ENCODE results near the gene CIT. TPM values are rescaled to one million over a fixed set of nuclear protein-coding genes. Genes with fewer than 3 reads are reported as not detected.

The CIT gene
- total RNA-seq, 1 donor from 2014 or later: 53.5 TPM

DNA sequence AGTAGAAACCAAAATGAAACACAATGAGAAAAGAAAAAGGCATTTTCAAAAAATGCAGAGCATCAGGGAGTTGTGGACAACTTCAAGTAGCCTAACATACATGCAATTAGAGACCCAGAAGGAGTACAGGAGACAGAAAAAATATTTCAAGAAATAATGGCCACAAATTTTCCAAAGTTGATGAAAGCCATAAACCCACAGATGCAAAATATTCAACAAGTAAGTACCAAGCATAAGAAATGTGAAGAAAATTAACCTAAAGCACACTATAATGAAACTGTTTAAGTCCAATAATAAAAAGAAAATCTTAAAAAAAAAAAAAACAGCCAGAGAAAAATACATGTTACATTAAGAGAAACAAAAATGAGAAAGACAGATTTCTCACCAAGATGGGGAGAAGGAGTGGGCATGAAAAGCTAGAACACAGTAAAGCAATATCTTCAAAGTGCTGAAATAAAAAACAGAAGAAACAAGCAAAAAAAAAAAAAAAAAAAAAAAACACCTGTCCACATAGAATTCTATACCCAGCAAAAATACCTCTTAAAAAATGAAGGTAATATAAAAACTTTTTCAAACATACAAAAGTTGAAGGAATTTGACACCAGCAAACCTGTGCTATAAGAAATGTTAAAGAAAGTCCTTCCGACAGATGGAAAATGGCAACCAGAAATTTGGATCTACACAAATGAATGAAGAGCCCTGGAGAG is 132.1 kb downstream of the CIT start:
- H3K27me3 Mint-ChIP-seq (ENCODE audit: low read depth): no peaks in the 10 kb centered on the region
- no peak overlapping the region for H3K4me3 Mint-ChIP-seq (ENCODE audit: low read depth)
- no peaks in the 10 kb centered on the region for H3K4me1 Mint-ChIP-seq (ENCODE audit: low read depth)
- H3K36me3 Mint-ChIP-seq (ENCODE audit: low read depth): peaks cover 79% of the 10 kb centered on the region
- intact Hi-C loops (cut with micrococcal nuclease): no loop called here
- H3K9me3 Mint-ChIP-seq: peaks cover 29% of the 10 kb centered on the region
- DNase-seq (ENCODE audit: low spot score): no peak
- H3K27ac Mint-ChIP-seq: no peak overlapping the region

DNA sequence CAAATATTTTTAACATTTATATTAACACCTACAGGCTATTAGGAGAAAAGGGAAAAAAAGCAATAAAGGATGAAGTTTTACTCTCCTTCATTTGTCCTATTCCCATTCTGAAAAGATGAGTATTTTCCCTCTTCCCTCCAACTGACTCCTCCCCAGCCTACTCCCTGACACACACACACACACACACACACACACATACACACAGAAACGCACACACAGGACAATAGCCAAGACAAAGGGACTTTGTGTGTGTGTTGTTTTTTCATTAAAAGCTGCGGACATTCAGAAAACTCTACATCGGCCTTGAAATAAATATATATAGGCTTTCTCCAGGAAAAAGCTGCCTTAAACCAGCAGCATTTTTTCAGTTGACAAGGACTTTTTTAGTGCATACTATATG is 134.4 kb downstream of the CIT start:
- no peak for DNase-seq (ENCODE audit: low spot score)
- Mint-ChIP-seq H3K36me3 (ENCODE audit: low read depth) (peaks cover 72% of the 10 kb centered on the region), H3K27ac (no peak overlapping the region), H3K4me3 (ENCODE audit: low read depth) (no peak overlapping the region), H3K27me3 (ENCODE audit: low read depth) (no peaks in the 10 kb centered on the region), H3K4me1 (ENCODE audit: low read depth) (peaks cover 3% of the 10 kb centered on the region), H3K9me3 (peaks cover 29% of the 10 kb centered on the region)
- intact Hi-C loops (cut with micrococcal nuclease): no loop called here

DNA sequence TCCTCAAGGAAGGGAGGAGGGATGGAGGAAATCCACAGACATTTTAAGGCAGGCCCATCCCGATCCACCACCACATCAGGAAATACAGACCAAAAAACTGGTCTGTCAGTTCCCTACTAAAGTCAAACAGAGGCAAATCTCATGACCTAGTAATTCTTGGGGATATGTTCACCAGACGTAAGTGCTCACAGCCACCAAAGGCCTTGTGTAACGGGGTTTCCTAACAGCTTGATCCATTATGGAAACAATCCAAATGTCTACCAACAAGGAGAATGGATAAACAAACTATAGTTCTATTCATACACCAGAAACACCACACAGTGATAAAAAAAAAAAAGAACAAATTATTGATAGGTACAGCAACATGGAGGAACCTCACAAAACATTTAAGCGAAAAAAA is 136.3 kb downstream of the CIT start:
- intact Hi-C loops (cut with micrococcal nuclease): no loop called here
- no peaks in the 10 kb centered on the region for H3K27me3 Mint-ChIP-seq (ENCODE audit: low read depth)
- no peak overlapping the region for H3K4me3 Mint-ChIP-seq (ENCODE audit: low read depth)
- peaks cover 18% of the 10 kb centered on the region for H3K9me3 Mint-ChIP-seq
- no peak overlapping the region for H3K27ac Mint-ChIP-seq
- peaks cover 62% of the 10 kb centered on the region for H3K36me3 Mint-ChIP-seq (ENCODE audit: low read depth)
- DNase-seq (ENCODE audit: low spot score): no peak
- H3K4me1 Mint-ChIP-seq (ENCODE audit: low read depth): peaks cover 3% of the 10 kb centered on the region

DNA sequence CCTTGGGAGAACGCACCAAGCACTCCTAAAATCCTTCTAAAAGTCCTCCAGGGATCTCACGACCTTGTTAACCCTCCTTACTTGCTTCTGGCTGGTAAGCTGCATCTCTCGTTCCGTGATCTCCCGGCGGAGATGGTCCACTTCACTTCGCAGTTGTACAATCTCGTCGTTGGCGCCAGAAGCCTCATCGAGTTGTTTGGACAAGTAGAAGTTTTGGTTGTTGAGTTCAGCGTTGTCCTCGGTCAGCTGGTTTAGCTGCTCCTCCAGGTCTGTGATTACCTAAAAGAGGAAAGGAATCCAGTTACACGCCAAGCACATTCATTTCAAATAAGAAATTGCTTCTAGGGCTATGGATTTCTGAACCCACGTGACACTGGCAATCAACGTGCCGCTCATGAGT is 142.0 kb downstream of the CIT start:
- H3K9me3 Mint-ChIP-seq: no peaks in the 10 kb centered on the region
- H3K27me3 Mint-ChIP-seq (ENCODE audit: low read depth): no peaks in the 10 kb centered on the region
- H3K4me3 Mint-ChIP-seq (ENCODE audit: low read depth): no peak overlapping the region
- no peak overlapping the region for H3K27ac Mint-ChIP-seq
- peaks cover 44% of the 10 kb centered on the region for H3K36me3 Mint-ChIP-seq (ENCODE audit: low read depth)
- peaks cover 7% of the 10 kb centered on the region for H3K4me1 Mint-ChIP-seq (ENCODE audit: low read depth)
- DNase-seq (ENCODE audit: low spot score): no peak
- intact Hi-C loops (cut with micrococcal nuclease): no loop called here

DNA sequence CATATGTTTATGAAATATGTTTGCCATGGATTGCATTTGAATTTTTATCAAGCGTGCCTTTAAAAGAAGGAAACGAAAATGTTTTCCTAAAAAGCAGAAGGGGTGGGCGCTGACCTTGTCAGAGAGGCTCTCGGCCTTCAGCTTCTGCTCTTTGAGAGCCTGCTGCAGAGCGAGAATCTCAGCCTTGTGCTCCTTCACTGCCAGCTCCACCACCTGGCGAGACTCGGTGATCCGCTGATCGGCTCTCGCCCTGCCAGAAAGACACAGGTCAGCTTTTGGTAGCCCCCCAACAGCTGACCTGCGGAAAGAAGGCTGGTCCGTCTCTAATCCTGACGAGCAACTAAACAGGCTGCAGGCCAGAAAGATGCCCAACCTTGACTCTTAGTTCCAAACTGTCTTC is 146.7 kb downstream of the CIT start:
- Mint-ChIP-seq H3K9me3 (no peaks in the 10 kb centered on the region), H3K4me1 (ENCODE audit: low read depth) (peaks cover 5% of the 10 kb centered on the region), H3K36me3 (ENCODE audit: low read depth) (peaks cover 47% of the 10 kb centered on the region), H3K27me3 (ENCODE audit: low read depth) (no peaks in the 10 kb centered on the region), H3K4me3 (ENCODE audit: low read depth) (no peak overlapping the region), H3K27ac (no peak overlapping the region)
- DNase-seq (ENCODE audit: low spot score): no peak
- intact Hi-C loops (cut with micrococcal nuclease): no loop called here

DNA sequence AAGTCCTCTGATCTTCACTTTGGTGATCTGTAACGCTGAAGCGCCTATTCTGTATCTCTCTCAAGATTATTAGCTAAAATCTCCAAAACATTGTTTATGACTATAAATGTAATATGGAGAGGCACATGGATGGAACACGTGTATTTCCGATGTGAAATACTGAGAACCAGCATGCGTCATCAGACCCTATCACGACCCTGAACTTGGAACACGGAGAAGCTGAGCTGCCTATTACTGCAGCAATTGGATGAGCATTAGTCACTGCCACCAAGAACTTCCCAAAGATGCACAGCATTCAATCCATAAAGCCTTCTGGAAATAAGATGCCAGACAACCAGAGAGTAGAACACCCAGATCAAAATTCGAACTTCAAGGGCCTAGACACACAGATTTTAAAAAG is 147.2 kb downstream of the CIT start:
- Mint-ChIP-seq H3K4me3 (ENCODE audit: low read depth) (no peak overlapping the region), H3K4me1 (ENCODE audit: low read depth) (peaks cover 5% of the 10 kb centered on the region), H3K27me3 (ENCODE audit: low read depth) (no peaks in the 10 kb centered on the region), H3K27ac (no peak overlapping the region), H3K9me3 (no peaks in the 10 kb centered on the region), H3K36me3 (ENCODE audit: low read depth) (peaks cover 47% of the 10 kb centered on the region)
- no peak for DNase-seq (ENCODE audit: low spot score)
- intact Hi-C loops (cut with micrococcal nuclease): no loop called here

DNA sequence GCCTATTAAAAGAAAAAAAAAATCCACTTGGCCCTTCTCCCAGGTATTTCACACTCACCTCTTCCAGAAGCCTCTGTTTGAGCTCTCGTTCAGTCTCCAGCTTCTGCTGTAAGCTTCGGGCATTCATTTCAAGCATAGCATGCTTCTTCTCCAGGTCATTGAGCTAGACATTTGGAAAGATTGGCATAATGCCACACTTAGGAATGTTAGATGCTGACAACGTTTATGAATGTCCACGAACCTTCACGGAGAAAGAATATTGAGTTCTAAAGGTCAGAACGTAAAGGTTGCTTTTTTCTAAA is 148.7 kb downstream of the CIT start:
- H3K36me3 Mint-ChIP-seq (ENCODE audit: low read depth): peaks cover 36% of the 10 kb centered on the region
- no peaks in the 10 kb centered on the region for H3K27me3 Mint-ChIP-seq (ENCODE audit: low read depth)
- H3K4me1 Mint-ChIP-seq (ENCODE audit: low read depth): peaks cover 5% of the 10 kb centered on the region
- no peaks in the 10 kb centered on the region for H3K9me3 Mint-ChIP-seq
- H3K27ac Mint-ChIP-seq: no peak overlapping the region
- H3K4me3 Mint-ChIP-seq (ENCODE audit: low read depth): no peak overlapping the region
- intact Hi-C loops (cut with micrococcal nuclease): no loop called here
- DNase-seq (ENCODE audit: low spot score): no peak

DNA sequence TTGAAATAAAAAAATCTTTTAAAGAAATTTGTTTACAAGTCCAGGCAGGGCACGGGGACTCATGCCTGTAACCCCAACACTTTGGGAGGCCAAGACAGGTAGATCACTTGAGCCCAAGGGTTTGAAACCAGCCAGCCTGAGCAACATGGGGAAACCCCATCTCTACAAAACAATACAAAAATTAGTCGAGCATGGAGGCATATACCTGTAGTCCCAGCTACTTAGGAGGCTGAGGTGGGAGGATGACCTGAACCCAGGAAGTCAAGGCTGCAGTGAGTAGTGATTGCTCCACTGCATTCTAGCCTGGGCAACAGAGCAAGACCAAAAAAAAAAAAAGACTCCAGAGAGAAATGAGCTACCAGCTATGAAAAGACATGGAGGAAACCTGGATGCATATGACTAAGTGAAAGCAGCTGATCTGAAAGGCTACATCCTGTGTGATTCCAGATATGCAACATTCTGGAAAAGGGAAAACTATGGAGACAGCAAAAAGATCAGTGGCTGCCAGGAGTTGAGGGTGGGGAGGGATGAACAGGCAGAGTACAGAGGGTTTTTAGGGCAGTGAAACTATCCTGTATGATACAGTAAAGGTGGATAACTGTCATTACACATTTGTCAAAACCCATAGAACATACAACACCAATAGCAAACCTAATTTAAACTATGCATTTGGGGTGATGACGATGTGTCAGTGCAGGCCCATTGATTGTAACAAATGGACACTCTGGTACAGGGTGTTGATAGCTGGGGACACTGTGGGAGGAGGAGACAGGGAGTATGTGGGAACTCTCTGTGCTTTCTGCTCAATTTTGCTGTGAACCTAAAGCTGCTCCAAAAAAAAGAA is 149.3 kb downstream of the CIT start:
- intact Hi-C loops (cut with micrococcal nuclease): no loop called here
- Mint-ChIP-seq H3K27me3 (ENCODE audit: low read depth) (no peaks in the 10 kb centered on the region), H3K4me3 (ENCODE audit: low read depth) (no peak overlapping the region), H3K4me1 (ENCODE audit: low read depth) (peaks cover 3% of the 10 kb centered on the region), H3K36me3 (ENCODE audit: low read depth) (peaks cover 33% of the 10 kb centered on the region), H3K27ac (no peak overlapping the region), H3K9me3 (no peaks in the 10 kb centered on the region)
- DNase-seq (ENCODE audit: low spot score): no peak

DNA sequence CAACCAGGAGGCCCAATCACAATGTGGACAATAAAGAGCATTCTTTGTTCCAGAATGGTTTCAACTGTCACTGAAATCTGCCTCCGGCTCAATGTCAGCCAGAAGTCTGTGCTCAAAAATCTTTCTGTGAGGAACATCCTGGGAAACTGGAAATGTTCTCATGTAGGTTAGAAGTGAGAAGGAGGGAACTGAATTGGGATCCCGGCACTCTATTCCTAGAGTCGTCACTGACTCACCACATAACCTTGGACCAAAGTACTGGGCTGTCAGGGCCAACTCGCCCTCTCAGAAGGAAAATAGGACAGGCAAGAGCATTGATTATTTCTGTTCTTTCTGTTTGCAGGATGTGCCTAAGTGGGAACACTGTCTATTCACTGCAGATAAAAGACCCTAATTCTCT is 151.6 kb downstream of the CIT start:
- intact Hi-C loops (cut with micrococcal nuclease): no loop called here
- Mint-ChIP-seq H3K9me3 (no peaks in the 10 kb centered on the region), H3K27me3 (ENCODE audit: low read depth) (no peaks in the 10 kb centered on the region), H3K36me3 (ENCODE audit: low read depth) (peaks cover 33% of the 10 kb centered on the region), H3K4me3 (ENCODE audit: low read depth) (no peak overlapping the region), H3K27ac (no peak overlapping the region), H3K4me1 (ENCODE audit: low read depth) (no peaks in the 10 kb centered on the region)
- no peak for DNase-seq (ENCODE audit: low spot score)

DNA sequence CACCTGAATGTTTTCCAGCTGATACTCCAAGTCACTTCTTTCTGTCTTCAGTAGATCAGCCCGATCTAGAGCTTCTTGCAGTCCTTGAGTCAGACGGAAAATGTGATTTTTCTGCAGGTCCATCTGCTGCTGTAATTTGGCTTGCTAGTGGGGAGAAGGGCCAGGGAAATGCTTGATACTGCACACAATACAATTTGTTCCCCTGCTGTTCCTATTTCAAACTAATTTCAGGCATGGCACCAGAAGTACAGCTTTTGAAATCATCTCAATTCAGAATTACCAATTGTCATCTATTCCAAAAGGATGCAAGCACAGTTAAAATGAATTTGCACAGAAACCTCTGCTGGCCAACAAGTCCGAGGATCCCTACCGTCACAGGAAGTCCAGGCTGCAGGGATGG is 155.8 kb downstream of the CIT start:
- no peak overlapping the region for H3K27ac Mint-ChIP-seq
- peaks cover 4% of the 10 kb centered on the region for H3K4me1 Mint-ChIP-seq (ENCODE audit: low read depth)
- H3K4me3 Mint-ChIP-seq (ENCODE audit: low read depth): no peak overlapping the region
- H3K9me3 Mint-ChIP-seq: no peaks in the 10 kb centered on the region
- no peaks in the 10 kb centered on the region for H3K27me3 Mint-ChIP-seq (ENCODE audit: low read depth)
- intact Hi-C loops (cut with micrococcal nuclease): no loop called here
- peaks cover 44% of the 10 kb centered on the region for H3K36me3 Mint-ChIP-seq (ENCODE audit: low read depth)
- no peak for DNase-seq (ENCODE audit: low spot score)

DNA sequence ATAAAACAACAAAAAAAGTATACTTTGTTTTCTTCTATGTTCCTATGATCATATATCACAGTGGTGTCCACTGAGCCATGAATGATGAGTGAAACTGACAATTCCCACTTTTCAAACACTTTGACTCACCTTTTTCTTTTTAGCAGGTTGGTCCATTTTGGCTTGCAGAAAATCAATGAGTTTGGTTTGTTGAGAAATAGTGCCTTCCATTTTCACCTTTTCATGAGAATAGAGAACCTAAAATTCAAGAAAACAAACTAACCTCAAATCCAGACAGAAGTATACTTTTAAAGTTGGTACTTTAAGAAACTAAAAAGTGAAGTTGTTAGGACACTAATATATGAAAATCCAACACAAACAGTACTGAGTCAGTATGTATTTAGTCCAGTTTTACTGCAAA is 156.8 kb downstream of the CIT start:
- intact Hi-C loops (cut with micrococcal nuclease): no loop called here
- H3K4me1 Mint-ChIP-seq (ENCODE audit: low read depth): peaks cover 6% of the 10 kb centered on the region
- H3K4me3 Mint-ChIP-seq (ENCODE audit: low read depth): no peak overlapping the region
- no peaks in the 10 kb centered on the region for H3K27me3 Mint-ChIP-seq (ENCODE audit: low read depth)
- no peak for DNase-seq (ENCODE audit: low spot score)
- H3K27ac Mint-ChIP-seq: no peak overlapping the region
- H3K9me3 Mint-ChIP-seq: no peaks in the 10 kb centered on the region
- H3K36me3 Mint-ChIP-seq (ENCODE audit: low read depth): peaks cover 51% of the 10 kb centered on the region

DNA sequence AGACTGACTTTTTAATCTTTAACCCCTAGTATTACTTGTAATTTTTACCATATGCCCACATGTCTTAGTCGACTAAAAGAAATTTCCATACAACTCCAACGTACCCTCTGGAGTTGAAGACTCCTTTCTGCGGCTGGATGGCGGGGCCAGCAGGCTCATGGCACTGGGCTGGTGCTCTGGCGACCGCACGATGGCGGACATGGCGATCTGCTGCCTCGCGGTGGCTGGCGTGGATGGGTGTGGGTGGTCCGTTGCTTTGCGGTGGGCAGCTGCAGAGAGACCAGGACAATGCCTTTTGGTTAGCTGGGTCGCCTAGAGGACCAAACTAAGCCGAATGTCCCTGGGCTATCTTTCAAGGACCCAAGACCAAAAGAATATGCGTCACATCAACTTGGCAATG is 159.0 kb downstream of the CIT start:
- H3K36me3 Mint-ChIP-seq (ENCODE audit: low read depth): peaks cover 71% of the 10 kb centered on the region

DNA sequence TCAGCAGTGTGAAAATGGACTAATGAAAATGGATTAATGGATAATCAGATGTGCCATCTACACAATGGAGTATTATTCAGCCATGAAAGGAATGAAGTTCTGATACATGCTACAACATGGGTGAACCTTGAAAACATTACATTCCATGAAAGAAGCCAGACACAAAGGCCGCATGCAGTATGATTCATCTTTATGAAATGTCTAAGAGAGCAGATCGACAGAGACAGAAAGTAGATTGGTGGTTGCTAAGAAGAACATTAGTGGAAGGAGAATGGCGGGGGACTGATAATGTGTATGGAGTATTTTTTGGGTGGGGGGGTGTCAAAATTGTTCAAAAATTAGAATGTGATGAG is 161.9 kb downstream of the CIT start:
- intact Hi-C loops (cut with micrococcal nuclease): no loop called here
- H3K36me3 Mint-ChIP-seq (ENCODE audit: low read depth): peaks cover 83% of the 10 kb centered on the region
- no peak for DNase-seq (ENCODE audit: low spot score)
- H3K4me3 Mint-ChIP-seq (ENCODE audit: low read depth): no peak overlapping the region
- no peaks in the 10 kb centered on the region for H3K27me3 Mint-ChIP-seq (ENCODE audit: low read depth)
- no peak overlapping the region for H3K27ac Mint-ChIP-seq
- H3K4me1 Mint-ChIP-seq (ENCODE audit: low read depth): peaks cover 10% of the 10 kb centered on the region
- H3K9me3 Mint-ChIP-seq: no peaks in the 10 kb centered on the region

More for the DNA sequence above, 159.0 kb downstream of the CIT start:
- no peaks in the 10 kb centered on the region for H3K9me3 Mint-ChIP-seq
- H3K27ac Mint-ChIP-seq: no peak overlapping the region
- intact Hi-C loops (cut with micrococcal nuclease): no loop called here
- peaks cover 10% of the 10 kb centered on the region for H3K4me1 Mint-ChIP-seq (ENCODE audit: low read depth)
- no peaks in the 10 kb centered on the region for H3K27me3 Mint-ChIP-seq (ENCODE audit: low read depth)
- no peak for DNase-seq (ENCODE audit: low spot score)
- H3K4me3 Mint-ChIP-seq (ENCODE audit: low read depth): no peak overlapping the region
